DOHH2 (cell line): ENCODE results near the gene MYBL2.

ENCODE experiments used
- CTCF ChIP-seq: fragments of 200-600 bp; sonication (generic); IDR thresholded peaks from one replicate; pipeline ENCODE4 v1.5.1; 2014; ENCODE audit warnings: antibody characterized with exemption, mild to moderate bottlenecking, low read depth, low read length; ENCODE audit not compliant: poor library complexity, severe bottlenecking
- EZH2phosphoT487 ChIP-seq: fragments of 200-600 bp; sonication (generic); IDR thresholded peaks from 2 replicates; pipeline ENCODE4 v1.6.1; 2017; ENCODE audit warnings: borderline replicate concordance, mild to moderate bottlenecking, antibody characterized with exemption, low read length, moderate library complexity, mixed read lengths

DNA sequence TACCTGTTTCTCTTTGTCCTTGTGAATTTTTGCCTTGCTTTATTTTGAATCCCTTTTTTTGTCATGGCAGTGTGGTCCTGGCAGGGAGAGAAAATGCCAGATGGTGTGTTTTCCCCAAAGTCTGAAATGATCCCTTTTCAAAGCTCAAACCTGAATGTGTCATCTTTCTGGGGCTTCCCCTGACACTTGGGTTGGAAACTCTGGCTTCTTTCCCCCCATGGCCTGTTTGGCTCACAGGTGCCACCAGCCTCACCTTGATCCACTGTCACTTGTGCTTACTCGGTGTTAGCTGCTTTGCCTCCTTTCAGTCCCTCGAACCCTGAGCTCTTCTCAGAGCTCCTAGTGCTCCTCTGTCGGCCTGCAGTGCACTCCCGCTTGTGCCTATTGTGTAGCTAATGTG is 22.3 kb downstream of the MYBL2 start:
- TF ChIP-seq CTCF (no peak), EZH2phosphoT487 (no peak)
